T-helper 9 cell (primary cell): ENCODE data around the gene ASB15.

Experiments used
- DNase-seq: peaks from one replicate; pipeline ENCODE4 v3.0.0-alpha.2; 2020

The ASB15 gene

DNA sequence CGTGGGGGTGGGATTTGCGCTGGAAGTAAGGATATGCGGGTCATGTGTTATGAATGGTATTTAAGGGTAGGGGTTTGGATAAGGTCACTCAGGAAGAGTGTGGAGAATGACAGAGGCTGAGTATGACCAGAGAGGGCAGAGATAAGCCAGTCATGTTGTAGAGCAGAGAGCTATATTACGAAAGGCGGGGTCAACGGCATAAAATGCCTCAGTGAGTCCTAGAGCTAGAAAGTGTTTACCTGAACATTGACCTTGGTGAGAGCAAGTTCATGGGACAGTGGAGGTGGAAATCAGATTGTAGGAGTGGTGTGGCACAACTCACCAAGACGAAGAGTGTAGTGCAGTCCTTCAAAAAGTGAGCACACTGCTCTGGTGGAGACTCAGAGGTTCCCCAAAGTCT, 67.9 kb downstream of the ASB15 start:
- no peak for DNase-seq

DNA sequence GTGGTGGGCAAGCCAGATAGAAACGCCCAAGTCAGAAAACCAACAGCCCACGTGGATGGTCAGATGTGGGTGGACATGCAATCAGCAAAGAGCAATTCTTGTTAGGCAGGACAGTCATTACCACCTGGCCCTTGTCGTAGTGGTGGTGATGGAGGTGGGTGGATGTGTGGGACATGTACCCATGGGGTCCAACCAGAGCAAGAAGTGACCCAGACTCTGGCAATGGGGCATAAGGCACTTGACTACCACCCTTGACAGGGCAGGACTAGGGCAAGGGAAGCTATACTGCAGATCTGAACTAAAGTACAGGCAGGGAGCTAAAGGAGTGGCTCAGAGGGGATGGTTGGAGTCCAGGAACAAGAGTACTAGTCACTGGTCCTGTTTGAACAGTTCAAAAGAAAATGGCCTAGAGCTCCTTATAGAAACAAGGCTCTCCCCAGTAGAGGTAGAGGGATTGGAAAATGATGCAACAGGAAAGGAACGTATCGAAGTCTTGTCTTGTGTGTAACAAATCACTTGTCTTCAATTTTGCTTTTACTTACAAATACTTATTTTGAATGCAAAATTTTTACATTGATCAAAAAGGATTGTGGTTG, 71.6 kb downstream of the ASB15 start:
- DNase-seq = no peak

DNA sequence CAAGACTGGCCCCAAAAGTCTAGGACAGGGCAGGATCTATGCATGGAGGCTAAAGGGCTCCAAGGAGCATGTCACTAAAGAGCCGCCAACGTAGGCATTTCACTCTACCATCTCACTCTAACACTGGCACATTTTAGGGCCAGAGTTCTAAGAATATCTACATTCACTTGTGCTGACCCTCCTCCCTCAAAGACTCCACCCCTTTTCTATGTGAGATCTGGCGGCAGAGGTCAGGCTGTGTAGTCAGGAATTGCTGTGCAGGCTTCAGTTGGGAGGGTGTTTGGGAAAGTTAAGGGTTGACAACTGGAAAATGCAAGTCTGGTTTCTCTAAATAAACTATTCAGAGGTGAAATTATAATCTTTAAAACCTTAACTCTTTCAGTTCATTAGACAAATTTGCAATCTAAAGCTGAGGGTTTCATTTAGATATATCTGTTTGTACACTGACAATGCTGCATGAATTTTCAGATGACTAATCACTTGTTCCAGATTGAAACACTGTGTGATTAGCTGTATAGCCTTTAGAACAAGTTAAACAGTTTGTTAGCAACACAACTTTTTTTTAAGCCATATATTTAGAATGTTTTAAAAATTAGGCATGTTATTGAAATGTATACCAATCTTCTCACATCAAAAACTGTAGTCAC, 72.3 kb downstream of the ASB15 start:
- DNase-seq = no peak

DNA sequence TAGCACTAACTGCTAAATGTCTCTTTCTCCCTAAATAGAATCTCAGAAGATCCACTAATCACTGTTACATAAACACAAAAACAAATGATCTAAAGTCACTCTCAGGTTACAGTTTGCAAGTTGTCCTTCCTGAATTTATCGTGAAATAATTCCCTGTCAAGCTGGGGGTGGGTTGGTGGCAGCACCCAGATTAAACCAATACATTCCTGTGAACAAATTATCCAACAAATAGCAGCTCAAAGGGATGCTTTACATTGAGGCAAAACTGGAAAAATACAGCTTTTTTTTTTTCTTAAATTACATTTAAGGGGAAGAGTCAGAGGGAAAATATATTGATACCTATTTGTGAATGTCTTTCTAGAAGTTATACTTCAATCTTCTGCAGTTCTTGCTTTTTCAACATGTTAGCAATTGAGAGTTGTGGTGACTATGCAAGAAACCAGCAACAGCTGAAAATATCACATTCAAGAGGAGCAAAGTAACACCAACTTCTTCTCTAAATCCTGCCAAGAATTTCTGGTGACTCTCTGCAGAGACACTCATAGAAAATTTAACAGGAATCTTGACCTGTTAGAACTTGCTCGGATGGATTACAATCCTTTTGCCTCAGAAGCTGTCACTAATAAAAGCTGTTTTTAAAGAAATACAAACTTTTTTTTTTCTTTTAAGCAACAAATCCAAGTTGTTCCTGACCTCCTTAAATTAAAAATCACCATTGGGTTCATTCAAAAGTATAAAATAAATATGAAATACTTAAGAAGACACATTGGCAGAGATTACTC, 73.0 kb downstream of the ASB15 start:
- DNase-seq = no peak

DNA sequence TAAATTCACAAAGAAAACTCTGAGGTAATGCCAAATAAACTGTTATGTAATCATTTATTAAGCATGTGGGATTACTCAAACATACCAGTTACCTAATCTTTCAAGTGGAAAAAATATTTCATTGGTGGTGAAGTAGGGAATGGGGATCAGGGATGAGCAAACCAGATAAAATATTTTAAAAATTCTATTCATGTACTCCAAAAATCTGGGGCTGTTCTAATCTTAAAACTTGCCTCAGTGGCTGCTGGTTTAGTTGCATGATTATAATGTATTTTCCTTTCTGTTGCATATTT, 73.5 kb downstream of the ASB15 start:
- DNase-seq = no peak

DNA sequence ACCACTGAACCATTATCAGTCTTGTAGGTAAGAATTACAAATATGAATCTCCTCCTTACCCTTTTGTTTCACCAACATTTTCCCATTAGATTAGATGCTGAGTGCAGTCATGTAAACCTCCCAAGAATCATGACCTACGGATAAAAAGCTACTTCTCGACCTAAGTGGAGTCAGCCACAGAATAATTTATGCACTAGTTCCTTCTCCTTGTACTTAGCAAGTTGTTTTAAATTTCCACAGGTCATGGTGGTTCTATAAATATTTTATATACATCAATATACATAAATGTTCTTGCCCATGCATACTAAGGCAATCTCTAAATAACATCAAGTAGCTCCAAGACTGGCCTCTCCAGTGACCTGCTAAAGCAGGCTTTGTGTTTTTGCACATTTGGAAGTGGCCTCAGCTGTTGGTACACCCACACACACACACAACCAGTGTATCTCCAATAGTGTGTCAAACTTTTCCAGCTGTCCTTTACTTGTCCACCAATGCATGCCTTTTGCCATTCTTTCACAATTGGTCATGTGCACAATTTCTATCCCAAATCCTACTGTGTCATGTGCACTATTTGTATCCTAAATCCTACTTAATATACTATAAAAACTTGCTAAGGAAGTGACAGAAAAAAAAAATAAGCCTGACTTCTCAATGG, 75.6 kb downstream of the ASB15 start:
- no peak for DNase-seq

DNA sequence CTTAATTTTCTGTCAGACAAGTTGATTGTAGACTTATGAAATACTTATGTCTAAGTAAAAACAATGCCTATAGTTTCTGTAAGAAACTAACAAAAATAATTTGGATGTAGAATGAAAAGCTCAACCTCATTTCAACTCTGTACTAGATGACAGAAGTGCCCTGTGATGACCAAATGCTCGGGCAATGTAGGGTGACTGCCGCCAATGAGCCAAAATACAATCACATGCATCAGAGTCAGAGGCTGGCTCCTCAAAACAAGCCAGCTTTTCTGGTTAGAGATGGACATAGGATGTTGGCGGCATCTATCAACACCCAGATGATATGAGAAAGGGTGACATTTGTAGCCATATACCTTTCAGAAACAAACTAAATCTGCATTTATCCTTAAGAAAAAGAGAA, 78.0 kb downstream of the ASB15 start:
- no peak for DNase-seq

DNA sequence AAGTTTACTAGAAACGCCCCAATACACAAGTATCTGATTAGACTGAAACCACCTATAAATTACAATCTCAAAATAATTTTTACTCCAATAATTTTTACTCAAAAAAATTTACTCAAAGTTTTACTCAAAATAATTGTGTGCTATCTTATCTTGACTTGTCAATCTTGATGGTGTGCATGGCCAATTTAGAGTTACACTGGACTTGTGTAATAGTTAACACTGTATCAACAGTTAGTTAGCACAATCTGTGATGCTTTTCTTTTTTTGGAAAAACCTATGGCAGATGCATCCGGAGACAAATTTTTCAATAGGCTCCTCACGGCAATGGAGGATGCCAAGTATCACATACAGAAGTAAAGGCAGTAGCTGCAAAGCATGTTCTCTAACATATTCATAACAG, 79.0 kb downstream of the ASB15 start:
- DNase-seq = no peak

DNA sequence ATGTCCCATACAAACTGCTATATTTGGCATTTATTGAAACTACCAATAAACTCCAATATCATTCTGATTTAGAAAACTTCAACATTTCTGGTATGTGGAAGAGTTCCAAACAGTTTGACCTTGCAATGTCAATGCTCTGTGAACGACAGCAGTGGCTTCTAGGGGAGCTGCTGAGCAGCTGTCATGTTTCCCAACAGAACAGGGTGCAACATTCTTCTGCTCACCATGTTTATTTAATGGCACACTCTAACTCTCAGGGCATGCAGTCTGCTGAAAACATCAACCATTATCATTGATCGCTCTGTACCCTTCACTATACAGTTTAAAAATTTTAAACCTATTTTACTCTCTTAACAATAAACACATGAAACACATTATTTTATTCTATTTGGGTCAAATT, 79.9 kb downstream of the ASB15 start:
- no peak for DNase-seq

DNA sequence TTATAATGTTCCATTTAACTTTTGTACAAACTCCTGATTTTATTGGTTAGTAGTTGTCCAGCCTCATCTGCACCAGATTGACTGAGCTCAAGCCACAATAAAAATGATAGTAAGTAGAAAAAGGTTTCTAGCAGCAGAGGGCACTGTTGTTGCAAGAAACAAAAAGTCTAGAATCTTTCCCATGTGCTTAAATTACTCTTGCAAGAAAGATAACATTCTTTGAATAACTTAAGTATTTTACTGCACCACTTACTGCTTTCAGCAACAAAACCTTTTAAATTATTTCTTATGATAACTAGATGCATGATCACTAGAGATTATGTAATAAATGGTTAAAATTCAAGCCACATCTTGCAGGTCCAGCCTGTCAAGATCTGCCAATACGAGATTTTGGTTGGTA, 81.1 kb downstream of the ASB15 start:
- no peak for DNase-seq

DNA sequence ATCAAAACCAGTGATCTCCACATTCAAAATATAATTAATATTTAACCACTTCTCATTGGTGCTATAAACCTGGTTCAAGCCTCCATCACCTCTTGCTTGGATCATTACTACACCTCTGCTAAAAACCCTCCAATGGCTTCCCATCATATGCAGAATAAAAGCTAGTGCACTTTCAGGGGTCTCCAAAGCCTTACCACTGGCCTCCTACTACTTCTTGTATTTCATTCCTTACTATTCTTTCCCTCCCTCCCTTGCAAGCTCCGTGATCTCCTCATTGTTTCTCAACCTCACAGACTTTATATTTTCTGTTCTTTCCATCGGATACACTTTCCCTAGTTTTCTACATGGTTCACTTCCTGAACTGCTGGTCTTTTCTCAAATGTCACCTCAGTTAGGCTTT, 85.5 kb downstream of the ASB15 start:
- no peak for DNase-seq

DNA sequence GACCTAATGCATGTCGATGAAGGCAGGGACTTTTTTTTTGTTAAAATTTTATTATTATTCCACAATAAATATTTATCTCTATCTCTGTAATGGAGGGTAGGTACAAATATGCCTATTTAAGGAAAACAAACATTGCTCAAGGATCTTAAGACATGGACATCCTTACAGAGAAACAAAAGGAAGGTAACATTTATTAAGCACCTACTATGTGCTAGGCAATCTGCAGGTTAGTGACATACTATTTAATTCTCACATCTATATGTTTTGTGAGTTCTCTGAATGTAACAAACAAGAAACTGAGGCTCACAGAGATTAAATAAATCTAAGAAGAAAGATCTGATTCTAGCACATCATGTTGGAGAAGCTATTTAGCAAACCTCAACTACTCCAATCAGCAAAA, 86.1 kb downstream of the ASB15 start:
- DNase-seq = no peak
